HepG2 (cell line): ENCODE measurements around the gene GPR137. TPM values are rescaled to one million over a fixed set of nuclear protein-coding genes. Genes with fewer than 3 reads are reported as not detected.
A peak's percentile ranks its signal among the peaks of the same experiment; 100 is the strongest.

Experiments
- ETV6 ChIP-seq: sonication (generic); formaldehyde crosslinking; conservative IDR thresholded peaks from 2 replicates; pipeline ENCODE4 v1.4.0; 2020; ENCODE audit warnings: missing genetic modification reagents
- HES4 ChIP-seq: sonication (generic); formaldehyde crosslinking; IDR thresholded peaks from 2 replicates; pipeline ENCODE4 v1.9.0; 2021; ENCODE audit warnings: mild to moderate bottlenecking, missing genetic modification reagents, borderline replicate concordance
- HINFP ChIP-seq: sonication (generic); formaldehyde crosslinking; IDR thresholded peaks from 2 replicates; pipeline ENCODE4 v1.4.0; 2020; ENCODE audit warnings: low read depth, mild to moderate bottlenecking, missing genetic modification reagents
- HIVEP1 ChIP-seq: sonication (generic); formaldehyde crosslinking; IDR thresholded peaks from 2 replicates; pipeline ENCODE4 v1.4.0; 2020; ENCODE audit warnings: mild to moderate bottlenecking, missing genetic modification reagents
- KLF16 ChIP-seq, 2 experiments: sonication (generic) in 1 of 2; formaldehyde crosslinking in 1 of 2; IDR thresholded peaks; 2 replicates each; pipeline versions ENCODE4 v1.6.1 to v1.8.0; 2016 to 2023; ENCODE audit warnings: missing genetic modification reagents in 2 of 2, missing compliant biosample characterization in 1 of 2
- NRL ChIP-seq: sonication (generic); formaldehyde crosslinking; IDR thresholded peaks from 2 replicates; pipeline ENCODE4 v1.5.0; 2020; ENCODE audit warnings: missing genetic modification reagents, mild to moderate bottlenecking, moderate library complexity, borderline replicate concordance
- POLR2G ChIP-seq: fragments of 200-400 bp; formaldehyde crosslinking; IDR thresholded peaks from 2 replicates; pipeline ENCODE4 v1.6.1; 2018; ENCODE audit warnings: mild to moderate bottlenecking, low read depth, low read length, moderate library complexity
- SAP130 ChIP-seq: IDR thresholded peaks from 2 replicates; pipeline ENCODE4 v1.6.1; 2016; ENCODE audit warnings: low read depth
- SNAPC4 ChIP-seq: sonication (generic); formaldehyde crosslinking; IDR thresholded peaks from 2 replicates; pipeline ENCODE4 v1.4.0; 2020; ENCODE audit warnings: mild to moderate bottlenecking, missing genetic modification reagents
- TARDBP ChIP-seq: sonication (generic); formaldehyde crosslinking; IDR thresholded peaks from 2 replicates; pipeline ENCODE4 v1.8.0; 2022; ENCODE audit warnings: mild to moderate bottlenecking, missing genetic modification reagents
- TBL1XR1 ChIP-seq: fragments of 150-350 bp; IDR thresholded peaks from 2 replicates; pipeline ENCODE4 v1.6.1; 2014; ENCODE audit warnings: borderline replicate concordance, low read length; ENCODE audit not compliant: partially characterized antibody
- YY1 ChIP-seq: IDR thresholded peaks from 2 replicates; pipeline ENCODE4 v1.6.1; 2011; ENCODE audit warnings: low read length, low read depth, moderate library complexity, mild to moderate bottlenecking; ENCODE audit not compliant: insufficient read depth, insufficient replicate concordance
- ZBTB39 ChIP-seq: sonication (generic); formaldehyde crosslinking; IDR thresholded peaks from 2 replicates; pipeline ENCODE4 v1.5.0; 2020; ENCODE audit warnings: missing genetic modification reagents
- ZFAT ChIP-seq: sonication (generic); formaldehyde crosslinking; conservative IDR thresholded peaks from 2 replicates; pipeline ENCODE4 v1.8.1; 2023; ENCODE audit warnings: missing genetic modification reagents, inconsistent platforms
- ZNF777 ChIP-seq: sonication (generic); formaldehyde crosslinking; IDR thresholded peaks from 2 replicates; pipeline ENCODE4 v1.4.0; 2020; ENCODE audit warnings: missing genetic modification reagents
- polyA plus RNA-seq, 8 experiments: library from polyadenylated mRNA; depleted of rRNA in 3 of 8; stranded (reverse) in 7 of 8; unstranded in 1 of 8; fragments of >200 nt; fragmentation: Illumina TruSeq in 4 of 8; extraction: Trizol in 4 of 8; gene quantifications; 2 replicates each; pipeline versions ENCODE4 v1.2.1 to v1.2.3, GENCODE V29; 2011 to 2016; ENCODE audit warnings: low read depth in 4 of 8, missing spikeins in 1 of 8, mixed read lengths in 1 of 8; ENCODE audit not compliant: insufficient read depth in 1 of 8
- total RNA-seq, 5 experiments: library from RNA; depleted of rRNA; stranded (reverse); fragments of >200 nt; fragmentation: Illumina TruSeq; extraction: Trizol; gene quantifications; 2 replicates each; pipeline ENCODE4 v1.2.3, GENCODE V29; 2016; ENCODE audit warnings: low read depth in 1 of 5

Gene GPR137
- total and polyA plus RNA-seq, 2 of the 13 experiments (the other 11 are each of a cell fraction or from before 2014, with no cell fraction given) = 8.5 to 13.2 TPM

- TF ChIP-seq SNAPC4 (CRISPR knock-in tag) (0 out of 2 replicates have a peak, but pooled peaks have one; percentile 27), KLF16 (CRISPR knock-in tag; IDR thresholded peaks at IDR 0.05) (0 out of 4 replicates have a peak, but pooled peaks of 1 of the 2 experiments have one; percentile 18), ETV6 (CRISPR knock-in tag) (no peak), NRL (CRISPR knock-in tag) (no peak), SAP130 (CRISPR knock-in tag) (peak; percentile 46), ZNF777 (CRISPR knock-in tag) (no peak; the same call in none of the 2 replicates), POLR2G (peak; percentile 58), ZFAT (CRISPR knock-in tag) (no peak), YY1 (peak; percentile 97), TBL1XR1 (peak; percentile 70), ZBTB39 (no peak), HIVEP1 (CRISPR knock-in tag) (no peak), HINFP (no peak), HES4 (CRISPR knock-in tag) (0 out of 2 replicates have a peak, but pooled peaks have one; percentile 41), TARDBP (CRISPR knock-in tag) (no peak)
Observed at GRCh38 chr11:64284962-64285884, at the start of gene GPR137 (continued).
